GM18861 (cell line): Measurements from ENCODE around the gene RAB11B.
"Not testable (repeated sequence)": the region's sequence is repeated elsewhere in the genome, so short reads cannot be mapped to it uniquely, and the experiment has no call there.

Experiments
- ATAC-seq: cut with Tn5 transposase; IDR thresholded peaks from one replicate; pipeline ENCODE4 v1.9.1; 2021; ENCODE audit not compliant: unreplicated experiment

Gene RAB11B

GRCh38 chr19:8370176-8371010 lies 19.8 kb upstream of the RAB11B start:
- ATAC-seq = no peak

- ATAC-seq = no peak
These were observed 19.0 kb upstream of the RAB11B start for GRCh38 chr19:8371011-8371804.

GRCh38 chr19:8373867-8374813 lies 16.0 kb upstream of the RAB11B start:
- no peak for ATAC-seq

GRCh38 chr19:8375766-8376165 lies 14.4 kb upstream of the RAB11B start:
- not testable (repeated sequence) for ATAC-seq

GRCh38 chr19:8376373-8376974 lies 13.7 kb upstream of the RAB11B start:
- not testable (repeated sequence) for ATAC-seq

GRCh38 chr19:8377598-8377997 lies 12.6 kb upstream of the RAB11B start:
- no peak for ATAC-seq

GRCh38 chr19:8379156-8379891 lies 10.8 kb upstream of the RAB11B start:
- not testable (repeated sequence) for ATAC-seq

- ATAC-seq = not testable (repeated sequence)
These were observed 5.6 kb upstream of the RAB11B start for GRCh38 chr19:8384569-8384968.

- not testable (repeated sequence) for ATAC-seq
These were observed 5.1 kb upstream of the RAB11B start for GRCh38 chr19:8385103-8385502.

GRCh38 chr19:8385566-8385965 lies 4.6 kb upstream of the RAB11B start:
- ATAC-seq = not testable (repeated sequence)

- not testable (repeated sequence) for ATAC-seq
These were observed 3.7 kb upstream of the RAB11B start for GRCh38 chr19:8386419-8386818.

GRCh38 chr19:8386990-8387389 lies 3.2 kb upstream of the RAB11B start:
- ATAC-seq = no peak

GRCh38 chr19:8387688-8388611 lies 2.2 kb upstream of the RAB11B start:
- no peak for ATAC-seq

GRCh38 chr19:8388612-8388958 lies 1.6 kb upstream of the RAB11B start:
- ATAC-seq = no peak

- peak; percentile 18 for ATAC-seq
These were observed 439 bp downstream of the RAB11B start for GRCh38 chr19:8390617-8390981.

- no peak for ATAC-seq
These were observed 1.2 kb downstream of the RAB11B start for GRCh38 chr19:8391198-8392016.

- no peak for ATAC-seq
These were observed 1.9 kb downstream of the RAB11B start for GRCh38 chr19:8392017-8392591.
